Peyer's patch (tissue), 4 donors: ENCODE measurements around the gene SSR4.

Experiments
- CTCF ChIP-seq, 6 experiments: fragments of 450-650 bp in 4 of 6; fragments of 200-600 bp in 2 of 6; sonication (generic) in 1 of 6; IDR thresholded peaks; one replicate each; pipeline ENCODE4 v1.5.1; 2017 to 2019; ENCODE audit warnings: antibody characterized with exemption in 6 of 6, mild to moderate bottlenecking in 3 of 6, moderate library complexity in 1 of 6
- POLR2A ChIP-seq, 2 donors: fragments of 450-650 bp; IDR thresholded peaks; one replicate each; pipeline ENCODE4 v1.5.1; 2017; ENCODE audit warnings: antibody characterized with exemption in 2 of 2, mild to moderate bottlenecking in 2 of 2, moderate library complexity in 2 of 2

GRCh38 chrX:153821066-153821465 is 26.6 kb downstream of the SSR4 start:
- TF ChIP-seq CTCF (IDR thresholded peaks at IDR 0.05) (no peak), POLR2A (IDR thresholded peaks at IDR 0.05) (no peak)
